K562 (cell line): ENCODE data around the gene ZNF124.

ENCODE experiments used
- C11orf30 ChIP-seq: fragments of 450-650 bp; IDR thresholded peaks from 2 replicates; pipeline ENCODE4 v1.6.1; 2016; ENCODE audit warnings: low read depth, mild to moderate bottlenecking
- EZH2 ChIP-seq: IDR thresholded peaks from 2 replicates; pipeline ENCODE4 v1.6.1; 2012; ENCODE audit warnings: low read depth, mild to moderate bottlenecking, inconsistent platforms, low read length, borderline replicate concordance
- PRPF4 ChIP-seq: fragments of 200-400 bp; formaldehyde crosslinking; IDR thresholded peaks from one replicate; pipeline ENCODE4 v1.6.1; 2017; ENCODE audit warnings: low read length, low read depth, mild to moderate bottlenecking; ENCODE audit not compliant: insufficient read depth, poor library complexity, severe bottlenecking
- TCF7 ChIP-seq: sonication (generic); IDR thresholded peaks from 2 replicates; pipeline ENCODE4 v1.6.1; 2016; ENCODE audit warnings: antibody characterized with exemption, borderline replicate concordance
- TFE3 ChIP-seq: fragments of 450-650 bp; formaldehyde crosslinking; IDR thresholded peaks from 2 replicates; pipeline ENCODE4 v1.4.0; 2020; ENCODE audit warnings: mild to moderate bottlenecking, mixed read lengths
- ZBTB49 ChIP-seq: sonication (generic); formaldehyde crosslinking; IDR thresholded peaks from 2 replicates; pipeline ENCODE4 v1.8.0; 2022; ENCODE audit warnings: missing genetic modification reagents, mild to moderate bottlenecking, borderline replicate concordance
- ZFX ChIP-seq: sonication (generic); formaldehyde crosslinking; IDR thresholded peaks from 2 replicates; pipeline ENCODE4 v1.8.0; 2022; ENCODE audit warnings: mild to moderate bottlenecking, missing genetic modification reagents, moderate library complexity

GRCh38 chr1:247115141-247115510, 56.7 kb downstream of the ZNF124 start:
- TF ChIP-seq TCF7: no peak
- no peak for TF ChIP-seq ZBTB49 (CRISPR knock-in tag)
- no peak for TF ChIP-seq C11orf30
- no peak for TF ChIP-seq PRPF4
- no peak for TF ChIP-seq EZH2
- no peak for TF ChIP-seq ZFX (CRISPR knock-in tag)
- no peak for TF ChIP-seq TFE3 (CRISPR knock-in tag)
